HEK293 (cell line): Measurements from ENCODE around the gene PSMB4.

Source experiments
- CTCF ChIP-seq: fragments of 450-650 bp; formaldehyde crosslinking; IDR thresholded peaks from 2 replicates; pipeline ENCODE4 v1.5.1; 2016; ENCODE audit warnings: missing biosample characterization, missing genetic modification characterization
- ZNF704 ChIP-seq: fragments of 450-650 bp; formaldehyde crosslinking; IDR thresholded peaks from 2 replicates; pipeline ENCODE4 v1.5.1; 2016; ENCODE audit warnings: missing biosample characterization, missing genetic modification characterization

GRCh38 chr1:151369302-151369610 is 30.1 kb upstream of the PSMB4 start:
- no peak for TF ChIP-seq ZNF704 (tag by site-specific recombination)
- TF ChIP-seq CTCF (tag by site-specific recombination), result no peak
